CD1c-positive myeloid dendritic cell (primary cell): ENCODE results near the gene CORIN.

Experiments
- DNase-seq: peaks from one replicate; pipeline ENCODE4 v3.0.0-alpha.2; 2016; ENCODE audit errors: extremely low spot score

Gene CORIN

GRCh38 chr4:47837908-47838294 lies at the start of gene CORIN:
Gene CORIN, minus strand, starts transcription at chr4:47838067. Its CDS starts 118 bp downstream, at chr4:47837949.
- DNase-seq = no peak

GRCh38 chr4:47882228-47882627 lies 44.4 kb upstream of the CORIN start:
- no peak for DNase-seq

GRCh38 chr4:47879458-47879857 lies 41.6 kb upstream of the CORIN start:
- no peak for DNase-seq

- no peak for DNase-seq
Observed at GRCh38 chr4:47876784-47877546, 39.1 kb upstream of the CORIN start.

- DNase-seq = no peak
Observed at GRCh38 chr4:47876310-47876709, 38.4 kb upstream of the CORIN start.

GRCh38 chr4:47873877-47874541 lies 36.1 kb upstream of the CORIN start:
- no peak for DNase-seq

GRCh38 chr4:47863486-47863885 lies 25.6 kb upstream of the CORIN start:
- DNase-seq = no peak

- DNase-seq = no peak
Observed at GRCh38 chr4:47862297-47862696, 24.4 kb upstream of the CORIN start.

GRCh38 chr4:47860305-47860704 lies 22.4 kb upstream of the CORIN start:
- DNase-seq = no peak

- peak; percentile 11 for DNase-seq
Observed at GRCh38 chr4:47858006-47858405, 20.1 kb upstream of the CORIN start.

GRCh38 chr4:47856713-47857112 lies 18.8 kb upstream of the CORIN start:
- no peak for DNase-seq

- DNase-seq = no peak
Observed at GRCh38 chr4:47855350-47855749, 17.5 kb upstream of the CORIN start.

- DNase-seq = peak; percentile 31
Observed at GRCh38 chr4:47852136-47852535, 14.3 kb upstream of the CORIN start.

GRCh38 chr4:47849466-47849865 lies 11.6 kb upstream of the CORIN start:
- DNase-seq = no peak

GRCh38 chr4:47848041-47848440 lies 10.2 kb upstream of the CORIN start:
- no peak for DNase-seq

GRCh38 chr4:47842985-47843384 lies 5.1 kb upstream of the CORIN start:
- DNase-seq = no peak

- no peak for DNase-seq
Observed at GRCh38 chr4:47840291-47840690, 2.4 kb upstream of the CORIN start.

GRCh38 chr4:47839259-47839658 lies 1.4 kb upstream of the CORIN start:
- DNase-seq = peak; percentile 28

- peak; percentile 9 for DNase-seq
Observed at GRCh38 chr4:47838445-47838844, 578 bp upstream of the CORIN start.

GRCh38 chr4:47837094-47837907 lies 566 bp downstream of the CORIN start:
- peak; percentile 12 for DNase-seq

- DNase-seq = peak; percentile 43
Observed at GRCh38 chr4:47836641-47837093, 1.2 kb downstream of the CORIN start.

- DNase-seq = no peak
Observed at GRCh38 chr4:47835494-47835893, 2.4 kb downstream of the CORIN start.
